ENCODE measurements around the gene SEMA4A. TPM values are rescaled to one million over a fixed set of nuclear protein-coding genes. Genes with fewer than 3 reads are reported as not detected.

SEMA4A gene
- total and polyA plus RNA-seq, 2 of the 8 experiments (the other 6 are each of a cell fraction or from before 2014, with no cell fraction given), result 7.3 to 10.6 TPM

DNA sequence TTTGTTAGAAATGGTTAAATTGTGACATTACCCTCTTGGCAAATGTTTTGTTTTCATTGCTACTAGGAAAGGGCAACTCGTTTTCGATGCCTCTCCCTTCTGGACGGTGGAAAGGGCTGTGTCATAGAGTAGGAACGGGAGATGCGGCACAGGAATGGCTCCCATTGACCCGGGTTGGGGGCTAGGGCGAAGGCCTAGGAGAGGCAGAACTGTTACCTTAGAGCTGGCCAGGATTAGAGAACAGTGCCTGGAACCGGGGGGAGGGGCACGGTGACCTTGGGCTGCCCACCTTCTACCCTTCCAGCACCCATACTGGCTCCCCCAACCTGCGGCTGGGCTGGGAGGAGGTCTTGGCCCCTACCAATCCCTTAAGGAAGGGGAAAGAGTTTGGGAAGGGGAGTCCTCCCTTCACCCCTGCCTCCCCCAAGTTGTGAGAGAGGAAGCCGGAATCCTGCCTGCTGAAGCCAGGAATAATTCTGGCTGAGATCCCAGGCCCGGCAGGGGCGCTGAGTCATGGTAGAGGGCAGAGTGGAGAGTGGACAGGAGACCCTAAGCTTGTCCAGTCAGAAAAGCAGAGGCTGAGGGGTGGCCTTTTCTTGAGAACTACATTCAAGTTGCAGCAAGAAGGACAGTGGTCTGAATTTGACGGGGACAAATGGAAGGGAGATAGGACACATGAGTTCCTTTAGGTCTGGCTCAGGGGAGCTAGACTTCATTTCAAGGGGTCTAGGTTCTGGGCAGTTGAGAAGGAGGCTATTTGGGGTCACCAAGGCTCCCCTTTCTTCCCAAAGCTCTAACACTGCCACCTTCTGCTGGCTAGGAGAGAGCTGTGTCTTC lies 30.6 kb upstream of the SEMA4A start (continued):
- TF ChIP-seq, protein P1, sequence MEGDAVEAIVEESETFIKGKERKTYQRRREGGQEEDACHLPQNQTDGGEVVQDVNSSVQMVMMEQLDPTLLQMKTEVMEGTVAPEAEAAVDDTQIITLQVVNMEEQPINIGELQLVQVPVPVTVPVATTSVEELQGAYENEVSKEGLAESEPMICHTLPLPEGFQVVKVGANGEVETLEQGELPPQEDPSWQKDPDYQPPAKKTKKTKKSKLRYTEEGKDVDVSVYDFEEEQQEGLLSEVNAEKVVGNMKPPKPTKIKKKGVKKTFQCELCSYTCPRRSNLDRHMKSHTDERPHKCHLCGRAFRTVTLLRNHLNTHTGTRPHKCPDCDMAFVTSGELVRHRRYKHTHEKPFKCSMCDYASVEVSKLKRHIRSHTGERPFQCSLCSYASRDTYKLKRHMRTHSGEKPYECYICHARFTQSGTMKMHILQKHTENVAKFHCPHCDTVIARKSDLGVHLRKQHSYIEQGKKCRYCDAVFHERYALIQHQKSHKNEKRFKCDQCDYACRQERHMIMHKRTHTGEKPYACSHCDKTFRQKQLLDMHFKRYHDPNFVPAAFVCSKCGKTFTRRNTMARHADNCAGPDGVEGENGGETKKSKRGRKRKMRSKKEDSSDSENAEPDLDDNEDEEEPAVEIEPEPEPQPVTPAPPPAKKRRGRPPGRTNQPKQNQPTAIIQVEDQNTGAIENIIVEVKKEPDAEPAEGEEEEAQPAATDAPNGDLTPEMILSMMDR (IDR thresholded peaks at IDR 0.05; ENCODE audit: control extremely low read depth in 1 of 3, insufficient read depth in 1 of 3, low read depth in 1 of 3, low read length in 3 of 3), result no peak; a peak in 1 of 4 replicates
- TF ChIP-seq RAD21 (IDR thresholded peaks at IDR 0.05 in 1 of 2, conservative IDR thresholded peaks at IDR 0.05 in 1 of 2; ENCODE audit: low read depth in 2 of 2, low read length in 2 of 2) (no peak), GABPA (IDR thresholded peaks at IDR 0.05; ENCODE audit: borderline replicate concordance, insufficient read depth, low read length) (no peak), BACH1 (IDR thresholded peaks at IDR 0.05; ENCODE audit: low read length) (peak; percentile 77), POLR2AphosphoS5 (IDR thresholded peaks at IDR 0.05; ENCODE audit: low read depth, low read length) (0 out of 2 replicates have a peak, but pooled peaks have one; percentile 4), CBX5 (IDR thresholded peaks at IDR 0.05; ENCODE audit: low read depth, low read length) (no peak), CHD2 (IDR thresholded peaks at IDR 0.05; ENCODE audit: low read length) (no peak), CBX8 (IDR thresholded peaks at IDR 0.05; ENCODE audit: borderline replicate concordance, low read depth, low read length) (no peak), SIN3A (conservative IDR thresholded peaks at IDR 0.05 in 1 of 2, IDR thresholded peaks at IDR 0.05 in 1 of 2; ENCODE audit: low read depth in 1 of 2, low read length in 2 of 2) (no peak), YY1 (IDR thresholded peaks at IDR 0.05; ENCODE audit: low read depth, low read length) (no peak)
